NCI-H748 (cell line): ENCODE data around the gene ADAMTS9.
A peak's percentile ranks its signal among the peaks of the same experiment; 100 is the strongest.

Source experiments
- DNase-seq: peaks from one replicate; lab custom pipeline; 2025; ENCODE audit not compliant: unreplicated experiment; lab: John Stamatoyannopoulos, UW

Gene ADAMTS9

DNA sequence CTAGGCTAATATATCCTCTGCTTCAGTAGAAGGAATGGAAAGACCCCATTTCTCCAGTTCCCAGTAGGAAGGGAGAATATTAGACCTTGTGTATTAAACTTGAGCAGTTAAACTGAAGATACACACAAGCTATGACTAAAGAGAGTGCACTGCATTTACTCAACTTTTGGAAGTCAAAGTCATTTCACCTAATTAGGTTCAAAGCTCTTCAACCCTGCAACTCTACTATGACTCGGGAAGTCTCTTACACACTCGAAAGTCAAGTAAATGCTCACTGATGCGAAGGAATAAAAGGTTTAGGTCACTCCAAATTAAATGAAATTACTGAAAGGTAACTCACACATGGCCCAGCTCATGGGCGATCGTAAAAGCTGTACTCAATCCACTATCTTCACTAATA, 33.8 kb downstream of the ADAMTS9 start:
- no peak for DNase-seq

DNA sequence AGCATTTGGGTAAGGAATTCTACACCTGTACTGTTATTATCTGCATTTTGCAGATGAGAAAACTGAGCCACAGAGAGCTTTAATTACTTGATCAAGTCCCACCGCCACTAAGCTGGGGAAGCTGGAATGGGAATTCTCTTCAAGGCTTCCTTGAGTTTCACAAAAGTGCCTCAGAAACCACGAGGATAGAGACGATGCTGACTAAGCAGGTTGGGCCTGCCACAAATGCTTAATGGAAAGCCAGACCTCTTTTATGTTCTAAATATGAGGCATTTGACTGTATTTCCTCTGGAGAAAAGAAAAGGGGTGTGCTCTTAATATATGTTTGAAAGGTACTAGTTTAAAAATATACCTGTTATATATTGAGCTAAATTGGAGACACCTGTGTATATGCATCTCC, 34.7 kb downstream of the ADAMTS9 start:
- DNase-seq, result no peak

DNA sequence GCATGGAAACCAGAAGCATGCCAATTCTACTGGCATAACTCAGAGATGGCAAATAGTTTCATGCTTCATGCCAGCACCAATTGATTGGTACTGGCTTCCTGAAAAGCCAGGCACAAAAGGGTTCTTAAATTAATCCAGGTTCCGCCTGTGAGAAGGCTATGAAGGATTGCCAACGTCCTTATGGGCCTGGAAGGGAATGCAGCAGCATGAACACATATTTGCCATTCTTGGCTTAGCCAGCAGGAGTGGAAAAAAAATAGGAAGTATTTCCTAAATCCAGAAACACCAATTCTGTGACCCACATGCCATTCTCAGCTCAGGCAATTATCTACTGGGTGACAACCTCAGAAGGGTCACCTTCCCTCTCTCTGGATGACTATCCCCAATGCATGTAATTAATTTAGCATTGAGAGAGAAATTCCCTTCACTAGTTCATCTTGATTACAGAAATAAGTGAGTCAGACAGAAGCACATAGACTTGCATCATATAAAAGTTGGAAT, 36.0 kb downstream of the ADAMTS9 start:
- DNase-seq, result no peak

DNA sequence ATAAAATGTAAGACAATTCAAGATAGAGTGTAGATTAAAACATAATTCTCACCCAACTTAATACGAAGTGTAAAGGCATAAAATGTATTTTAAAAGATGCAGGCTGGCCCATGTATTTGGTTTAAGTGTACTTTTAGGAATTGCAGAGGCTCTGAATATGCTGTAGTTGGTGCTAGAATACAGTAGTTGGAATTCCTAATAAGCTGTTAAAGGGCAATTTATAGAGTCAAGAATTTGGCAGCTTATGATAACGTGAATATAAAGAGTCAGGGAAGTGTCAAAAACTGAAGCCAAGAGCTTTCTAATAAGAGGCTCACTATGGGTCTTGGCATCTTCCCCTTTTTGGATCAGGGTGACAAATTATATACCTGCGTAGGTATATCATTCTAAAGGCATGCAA, 36.5 kb downstream of the ADAMTS9 start:
- DNase-seq, result no peak

DNA sequence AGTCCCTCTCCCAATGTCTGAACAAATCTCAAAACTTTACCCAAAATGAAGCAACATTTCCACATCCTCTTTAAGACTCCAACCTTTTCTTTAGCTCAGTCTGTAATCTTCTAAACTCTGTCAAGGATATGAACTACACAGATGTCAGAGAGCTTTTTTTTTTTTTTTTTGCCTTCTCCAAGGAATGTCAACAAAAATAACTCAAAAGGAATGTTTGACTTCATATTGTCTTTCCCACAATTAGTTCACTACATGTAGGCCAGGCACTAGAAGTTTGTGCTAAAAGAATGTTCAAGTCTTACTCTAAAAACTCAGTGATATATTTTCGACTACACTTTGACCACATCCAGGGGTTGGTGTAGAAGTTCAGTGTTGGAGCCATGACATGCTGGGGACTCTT, 37.1 kb downstream of the ADAMTS9 start:
- no peak for DNase-seq

DNA sequence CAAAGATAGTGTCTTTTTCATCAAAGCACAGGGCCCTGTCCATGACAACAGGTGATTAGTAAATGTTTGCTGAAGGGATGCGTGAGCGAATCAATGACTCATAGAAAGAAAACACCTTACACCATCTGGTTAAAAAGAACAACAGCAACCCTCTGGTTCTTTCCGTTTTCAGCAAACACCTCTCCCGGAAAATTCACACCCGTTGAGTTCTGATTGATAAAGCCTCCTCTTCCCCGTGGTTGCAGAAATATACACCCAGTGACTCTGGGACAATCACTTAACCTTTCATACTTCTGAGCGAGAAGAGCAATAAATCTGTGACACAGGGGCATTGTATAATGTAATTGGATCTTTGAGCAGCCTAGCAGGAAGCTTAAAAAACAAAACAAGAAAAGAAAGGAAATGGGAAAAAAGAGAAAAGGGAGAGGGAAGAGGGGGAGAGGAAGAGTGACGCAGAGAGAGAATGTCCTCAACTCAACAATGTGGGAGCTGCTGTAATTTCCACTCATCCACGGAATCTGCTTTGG, 37.6 kb downstream of the ADAMTS9 start:
- peak; percentile 89 for DNase-seq

DNA sequence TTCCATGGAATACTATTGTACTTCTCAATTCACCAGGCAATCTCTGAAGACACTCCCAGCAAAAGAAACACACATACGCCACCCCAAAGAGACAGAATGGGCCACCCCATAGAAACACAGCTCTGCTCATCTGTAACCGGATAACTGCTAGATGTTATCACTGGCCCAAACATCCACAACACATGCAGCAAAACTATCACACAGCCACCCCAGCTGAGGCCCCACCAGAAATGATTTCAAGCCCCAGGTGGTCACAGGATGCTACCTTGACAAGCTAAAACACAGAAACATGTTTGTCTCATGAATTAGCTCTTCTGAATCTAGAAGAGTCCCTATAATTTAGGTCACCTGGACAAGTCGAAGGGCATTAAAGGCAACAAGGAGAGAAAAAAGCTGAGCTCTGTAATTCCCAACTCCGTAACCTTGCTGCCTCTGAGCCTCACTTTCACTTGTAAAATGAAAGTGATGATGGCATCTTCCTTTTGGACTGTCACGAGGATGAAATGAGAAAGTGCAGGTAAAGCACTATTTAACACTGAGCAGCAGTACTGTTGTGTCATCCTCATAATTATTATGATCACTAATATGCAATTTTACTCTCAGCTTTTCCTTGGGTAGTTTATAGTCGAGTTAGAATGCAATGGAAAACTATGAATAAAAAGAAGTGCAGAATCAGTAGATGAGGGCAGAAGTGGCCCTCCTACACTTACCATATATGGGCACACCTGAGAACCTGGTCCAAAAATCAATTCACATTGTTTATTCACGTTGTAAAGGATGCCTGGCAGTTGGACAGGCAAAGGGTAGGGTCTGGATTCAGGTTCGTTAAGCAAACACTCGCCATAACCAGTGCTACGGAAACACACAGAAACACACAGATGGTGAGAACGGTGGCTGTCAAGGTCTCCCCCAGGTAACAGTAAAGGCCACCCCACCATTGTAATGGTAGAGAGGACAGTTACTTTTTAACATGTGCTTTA, 38.6 kb downstream of the ADAMTS9 start:
- DNase-seq, result peak; percentile 67

DNA sequence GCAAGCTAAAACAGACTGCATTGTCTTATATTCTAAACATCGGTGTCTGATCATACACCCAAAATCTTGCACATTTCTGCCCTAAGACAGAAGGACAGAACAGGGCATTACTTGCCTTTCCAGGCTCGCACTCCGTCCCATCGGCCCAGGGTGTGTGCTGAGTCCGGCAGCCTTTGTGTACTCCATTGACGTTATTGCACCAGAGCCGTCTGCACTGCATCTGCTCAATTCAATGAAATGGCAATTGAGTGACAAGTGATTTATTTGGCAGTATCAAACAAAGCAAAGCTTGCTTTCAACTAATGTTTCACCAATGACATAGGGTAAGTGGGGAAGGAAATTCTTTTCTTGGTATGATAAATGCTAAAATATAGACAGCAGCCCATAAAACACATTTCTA, 40.0 kb downstream of the ADAMTS9 start:
- DNase-seq, result no peak

DNA sequence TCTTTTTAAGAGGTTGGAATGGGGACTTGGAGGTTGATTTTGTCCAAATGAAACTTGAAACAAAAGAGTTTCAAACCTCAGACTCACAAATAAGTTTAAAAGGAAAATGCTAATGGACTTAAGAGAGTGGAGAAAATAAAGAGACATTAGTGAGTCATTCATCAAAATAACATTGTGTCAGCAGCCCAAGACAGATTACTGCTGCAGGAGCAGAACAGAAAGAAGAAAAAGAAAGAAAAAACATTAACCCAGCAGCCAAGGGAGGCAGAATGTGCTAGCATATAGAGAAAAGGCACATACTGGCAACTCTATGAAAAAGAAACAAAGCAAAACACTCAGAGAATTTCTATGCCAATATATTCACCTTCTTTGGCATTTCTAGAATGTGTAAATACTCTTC, 42.6 kb downstream of the ADAMTS9 start:
- no peak for DNase-seq

DNA sequence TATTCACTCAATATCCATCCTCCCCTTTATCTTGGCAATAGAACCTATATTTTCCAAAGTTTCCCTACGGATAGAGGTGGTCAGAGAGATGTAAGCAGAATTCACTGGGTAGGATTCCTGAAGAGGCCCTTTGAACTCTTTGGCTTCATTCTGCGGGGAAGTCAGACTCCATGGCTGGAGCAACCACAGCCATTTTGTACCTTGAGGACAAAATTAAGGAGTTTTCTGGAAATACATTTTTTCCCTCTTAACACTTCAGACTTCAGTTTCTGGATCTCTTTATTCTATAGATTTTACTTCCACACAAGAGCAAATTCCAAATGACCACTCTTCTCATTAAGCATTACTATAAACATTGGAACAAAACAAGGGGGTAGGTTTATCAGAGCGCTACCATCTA, 43.3 kb downstream of the ADAMTS9 start:
- DNase-seq, result no peak

DNA sequence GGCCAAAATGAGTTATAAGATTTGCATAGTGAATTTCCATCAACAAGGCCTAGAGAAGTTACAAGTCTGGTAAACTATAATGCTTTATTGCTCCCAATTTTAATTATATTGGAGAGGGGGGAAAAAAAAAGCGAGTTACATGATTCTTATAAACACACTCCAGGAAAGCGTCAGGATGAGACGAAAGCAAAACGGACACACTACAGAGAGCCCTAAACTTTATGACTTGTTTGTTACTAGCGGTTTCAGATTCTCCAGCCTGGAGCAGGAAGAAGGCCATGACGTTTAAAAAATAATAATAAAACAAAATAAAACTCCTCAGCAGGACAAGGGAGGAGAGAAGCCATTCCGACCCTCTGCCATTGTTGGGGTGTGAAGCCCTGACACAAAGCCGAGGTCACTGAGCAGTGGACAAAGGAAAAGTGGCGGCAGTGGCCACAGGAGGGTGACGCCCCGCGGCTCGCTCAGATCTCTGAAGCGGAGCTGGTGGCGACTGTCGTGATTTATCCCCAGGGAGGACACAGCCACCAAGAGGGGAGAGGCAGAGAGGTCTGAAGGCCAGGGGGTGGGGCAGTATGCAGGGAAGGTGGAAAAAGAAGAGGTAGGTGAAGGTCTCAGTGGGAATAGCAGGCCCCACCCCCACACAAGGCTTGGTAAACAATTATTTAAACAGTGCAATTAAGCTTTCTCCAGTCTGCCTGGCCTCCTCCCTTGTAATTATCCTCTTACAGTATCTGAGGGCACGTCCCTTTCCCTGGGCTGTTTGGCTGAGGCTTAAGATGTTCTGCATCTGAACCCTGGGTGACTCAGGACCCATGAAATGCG, 45.3 kb downstream of the ADAMTS9 start:
- DNase-seq, result peak; percentile 89

DNA sequence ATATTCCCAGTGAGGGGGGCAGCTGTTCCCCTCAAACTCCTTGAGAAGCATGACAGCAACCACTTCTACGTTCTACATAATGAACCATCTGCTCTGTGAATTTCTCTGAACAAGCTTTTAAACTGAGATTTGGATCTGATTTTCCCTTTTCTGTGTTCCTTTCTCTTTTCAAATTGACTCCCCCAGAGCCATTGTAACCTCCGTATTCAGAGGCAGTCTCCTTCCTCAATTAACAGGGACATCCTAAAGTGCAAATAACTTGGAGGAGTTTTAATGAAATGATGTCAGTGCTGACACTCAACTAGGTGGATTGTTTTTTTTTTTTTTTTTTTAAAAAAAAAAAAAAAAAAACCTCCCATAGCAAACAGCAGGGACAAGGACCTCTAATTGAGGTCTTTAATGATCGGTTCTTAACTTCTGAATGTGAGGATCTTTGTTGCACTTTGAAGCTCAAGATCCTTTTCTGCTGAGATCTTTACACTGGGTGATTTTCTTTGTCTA, 48.8 kb downstream of the ADAMTS9 start:
- DNase-seq, result no peak

DNA sequence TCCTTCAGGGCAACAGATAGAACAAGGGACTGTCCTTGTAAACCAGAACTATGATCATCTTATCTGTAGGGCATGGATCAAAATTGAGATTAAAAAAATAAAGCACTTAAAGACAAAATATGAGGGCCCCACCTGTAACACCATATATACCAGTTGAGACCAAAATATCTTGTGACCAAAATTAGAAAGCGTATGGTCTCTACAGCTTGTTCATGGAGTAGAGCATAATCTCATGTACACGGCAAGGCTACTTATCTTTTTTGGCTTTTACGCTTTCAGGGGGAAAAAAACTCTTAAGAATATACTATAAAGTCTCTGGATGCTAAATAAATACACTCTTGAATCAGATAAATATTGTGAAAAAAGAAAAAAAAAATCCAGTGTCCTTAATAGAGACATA, 49.3 kb downstream of the ADAMTS9 start:
- no peak for DNase-seq

DNA sequence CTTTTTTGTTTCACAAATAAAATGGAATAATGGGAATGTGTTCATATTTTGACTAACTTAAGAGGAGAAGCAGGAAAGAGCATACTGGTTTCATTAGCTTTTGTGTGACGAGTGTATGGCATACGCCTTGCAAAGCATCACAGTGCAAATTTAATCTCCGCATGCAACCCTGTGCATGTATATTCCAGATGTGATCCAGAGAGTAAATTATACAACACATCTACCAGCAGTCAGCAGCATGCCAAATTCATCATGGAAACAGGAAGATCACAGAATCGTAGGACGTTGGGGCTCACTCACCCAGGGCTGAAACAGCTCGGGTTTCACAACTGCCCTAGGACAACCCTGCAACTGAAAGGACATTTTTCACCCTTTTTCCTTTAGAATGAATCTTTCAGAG, 53.4 kb downstream of the ADAMTS9 start:
- no peak for DNase-seq

DNA sequence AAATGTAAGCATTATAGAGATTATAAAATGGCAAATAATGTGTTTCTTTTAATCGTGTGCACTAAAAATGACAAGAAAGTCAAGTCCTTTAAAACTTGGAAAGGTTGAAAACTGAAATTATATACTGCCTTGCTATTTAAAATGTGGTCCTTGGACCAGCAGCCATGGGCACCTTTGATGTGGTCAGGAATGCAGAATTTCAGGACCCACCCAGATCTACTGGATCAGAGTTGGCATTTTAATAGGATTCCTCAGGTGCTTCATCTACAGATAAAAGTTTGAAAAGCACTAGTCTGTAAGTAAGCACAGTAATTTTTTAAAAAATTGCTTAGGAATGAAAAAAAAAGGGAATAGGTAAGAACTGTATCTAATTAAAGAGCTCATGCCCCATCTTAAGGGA, 55.8 kb downstream of the ADAMTS9 start:
- no peak for DNase-seq

DNA sequence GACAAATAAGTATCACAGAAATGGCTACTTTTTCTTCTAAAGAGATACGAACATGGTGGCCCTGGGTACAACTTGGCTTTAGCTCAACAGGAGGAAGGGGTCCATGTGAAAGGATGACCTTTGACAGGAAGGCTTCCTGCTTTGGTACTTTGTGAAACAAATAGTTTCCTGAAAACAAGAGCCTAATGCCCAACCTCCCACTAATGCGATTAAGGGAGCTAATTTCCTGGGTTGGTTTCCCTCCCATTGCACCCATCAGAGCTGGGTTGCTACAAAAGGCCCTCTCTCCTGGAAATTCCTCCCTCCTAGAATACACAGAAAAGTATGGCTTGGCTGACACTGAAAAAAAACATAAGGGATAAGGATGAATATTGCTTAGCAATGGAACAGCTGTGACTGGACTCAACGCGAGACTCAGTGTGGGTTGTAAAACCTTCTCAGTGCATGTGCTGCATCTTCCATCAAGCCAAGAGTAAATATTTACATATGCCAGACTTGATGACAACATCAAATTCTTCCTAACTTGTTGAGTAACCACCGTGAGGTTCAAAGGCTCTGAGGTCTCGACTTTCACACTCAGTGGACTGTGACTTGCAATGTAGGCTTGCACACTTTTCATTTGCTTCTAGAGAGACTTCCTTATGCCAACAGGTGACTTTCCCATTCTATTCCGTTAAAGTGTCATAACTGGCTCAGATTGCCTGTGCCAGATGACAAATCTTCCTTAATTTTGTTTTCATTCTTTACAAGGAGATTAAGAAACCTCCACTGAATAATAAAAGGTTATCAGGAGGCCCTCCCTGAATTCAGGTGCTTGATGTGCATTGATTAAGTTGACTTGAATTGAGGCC, 60.1 kb downstream of the ADAMTS9 start:
- DNase-seq, result no peak

DNA sequence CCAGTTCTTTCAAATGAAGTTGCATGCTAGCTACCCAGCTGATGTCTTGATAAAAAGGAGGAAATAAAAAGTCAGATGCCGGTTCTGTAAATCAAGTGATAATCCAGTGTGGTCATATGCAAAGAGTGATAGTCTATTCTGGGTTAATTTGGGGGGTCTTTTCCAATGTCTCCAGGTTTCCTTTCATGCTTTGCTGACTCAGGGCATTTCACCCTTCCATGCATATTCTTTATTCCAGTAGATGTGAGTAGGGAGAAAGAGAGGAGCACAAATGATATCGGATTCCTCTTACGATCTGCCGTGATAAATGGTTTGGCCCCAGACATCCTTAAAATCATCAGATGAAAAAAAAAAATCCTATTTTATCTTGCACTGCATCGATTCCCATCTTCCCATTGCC, 60.8 kb downstream of the ADAMTS9 start:
- DNase-seq, result no peak

DNA sequence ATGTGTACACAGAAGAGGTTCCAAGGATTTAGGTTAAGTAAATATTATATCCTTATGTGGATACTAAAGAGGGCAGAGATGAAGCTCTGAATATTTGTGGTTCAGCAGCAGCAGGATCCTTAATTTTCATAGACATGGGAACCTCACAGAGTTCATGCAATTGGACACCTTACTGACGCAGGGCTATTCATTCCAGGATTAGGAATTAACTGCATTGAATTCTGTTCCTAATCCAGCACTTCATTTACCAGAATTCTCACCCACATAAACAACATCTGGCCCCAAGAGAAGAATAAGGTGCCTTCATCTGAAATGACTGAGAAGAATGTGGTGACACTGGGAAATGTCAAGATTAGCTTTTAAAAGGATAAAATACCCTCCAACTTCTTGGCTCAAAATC, 62.4 kb downstream of the ADAMTS9 start:
- no peak for DNase-seq

DNA sequence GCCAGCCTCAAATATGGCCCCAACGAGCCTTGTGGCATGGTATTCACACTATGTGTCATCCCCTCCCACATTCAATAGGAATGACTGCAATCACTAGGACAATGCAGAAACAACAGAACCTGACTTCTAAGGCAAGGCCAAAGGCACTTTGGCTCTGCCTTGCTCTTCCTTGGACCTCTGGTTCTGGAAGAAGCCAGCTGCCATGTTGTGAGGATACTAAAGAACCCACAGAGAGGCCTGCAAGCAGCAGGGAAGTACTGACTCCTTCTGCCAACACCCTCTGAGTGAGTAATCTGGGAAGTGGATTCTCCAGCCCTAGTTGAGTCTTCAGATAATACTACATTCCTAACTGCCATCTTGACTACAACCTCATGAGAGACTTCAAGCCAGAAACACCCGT, 64.7 kb downstream of the ADAMTS9 start:
- DNase-seq, result no peak

DNA sequence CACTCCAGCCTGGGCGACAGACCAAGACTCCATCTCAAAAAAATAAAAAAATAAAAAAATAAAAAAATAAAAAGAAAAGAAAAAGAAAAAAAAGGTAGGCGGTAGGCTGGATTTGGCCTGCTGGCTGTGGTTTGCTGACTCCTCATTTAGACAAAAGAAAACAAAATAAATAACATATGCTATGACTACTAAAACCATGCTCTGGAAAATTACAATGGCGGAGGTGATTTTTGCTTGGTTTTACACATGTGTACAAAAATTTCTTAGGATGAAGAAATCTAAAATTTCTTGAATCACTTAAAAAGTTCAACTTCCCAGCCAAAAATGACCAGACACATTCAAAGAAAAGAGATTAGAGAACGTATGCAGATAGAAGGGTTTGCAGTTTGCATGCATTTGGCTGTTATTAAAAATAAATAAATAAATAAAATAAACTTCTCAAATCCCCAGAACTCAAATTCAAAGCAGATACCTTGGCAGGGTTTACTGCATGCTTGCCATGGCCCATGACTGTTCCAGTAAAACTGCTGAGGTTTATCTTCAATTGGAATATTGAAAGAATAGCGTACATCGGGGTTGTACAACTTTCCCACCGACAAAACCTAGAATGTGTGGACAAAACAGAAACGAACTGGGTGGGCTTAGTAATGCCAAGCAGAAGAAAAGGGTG, 65.9 kb downstream of the ADAMTS9 start:
- no peak for DNase-seq
